Ovary (tissue), 3 donors: ENCODE measurements around the gene CACNA1S.

Source experiments
- EP300 ChIP-seq: sonication (generic); formaldehyde crosslinking; IDR thresholded peaks from one replicate; pipeline ENCODE4 v1.6.1; 2017; ENCODE audit warnings: antibody characterized with exemption
- POLR2A ChIP-seq: fragments of 450-650 bp; IDR thresholded peaks from one replicate; pipeline ENCODE4 v1.6.1; 2017; ENCODE audit warnings: antibody characterized with exemption, mild to moderate bottlenecking, moderate library complexity
- TF ChIP-seq, protein P1 (sequence below), 3 donors: fragments of 450-650 bp in 2 of 3; fragments of 200-600 bp in 1 of 3; IDR thresholded peaks; one replicate each; pipeline versions ENCODE4 v1.5.1 to v1.8.0; 2016 to 2022; ENCODE audit warnings: antibody characterized with exemption in 3 of 3, mild to moderate bottlenecking in 1 of 3
- donor health status: DM: no; HTN: no; CAD: no.

DNA sequence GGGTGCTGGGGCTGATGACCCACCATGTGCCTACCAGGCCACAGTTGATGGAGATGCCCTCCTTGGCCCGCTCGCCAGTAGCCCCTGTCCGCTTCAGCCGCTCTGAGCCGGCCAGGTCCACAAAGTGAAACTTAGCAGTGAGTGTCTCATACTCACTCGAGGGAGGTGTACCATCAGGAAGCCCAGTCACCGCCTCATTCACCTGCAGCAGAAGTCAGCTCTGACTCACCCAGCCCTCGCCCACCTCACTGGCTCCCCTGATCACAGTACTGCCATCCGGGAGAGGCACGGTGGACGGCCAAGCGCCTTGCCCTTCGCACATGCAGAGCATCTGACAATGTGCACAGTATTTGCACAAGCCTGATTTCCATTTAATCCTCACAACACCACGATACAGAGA, 107.5 kb downstream of the CACNA1S start:
- no peak for TF ChIP-seq POLR2A
- TF ChIP-seq, protein P1, sequence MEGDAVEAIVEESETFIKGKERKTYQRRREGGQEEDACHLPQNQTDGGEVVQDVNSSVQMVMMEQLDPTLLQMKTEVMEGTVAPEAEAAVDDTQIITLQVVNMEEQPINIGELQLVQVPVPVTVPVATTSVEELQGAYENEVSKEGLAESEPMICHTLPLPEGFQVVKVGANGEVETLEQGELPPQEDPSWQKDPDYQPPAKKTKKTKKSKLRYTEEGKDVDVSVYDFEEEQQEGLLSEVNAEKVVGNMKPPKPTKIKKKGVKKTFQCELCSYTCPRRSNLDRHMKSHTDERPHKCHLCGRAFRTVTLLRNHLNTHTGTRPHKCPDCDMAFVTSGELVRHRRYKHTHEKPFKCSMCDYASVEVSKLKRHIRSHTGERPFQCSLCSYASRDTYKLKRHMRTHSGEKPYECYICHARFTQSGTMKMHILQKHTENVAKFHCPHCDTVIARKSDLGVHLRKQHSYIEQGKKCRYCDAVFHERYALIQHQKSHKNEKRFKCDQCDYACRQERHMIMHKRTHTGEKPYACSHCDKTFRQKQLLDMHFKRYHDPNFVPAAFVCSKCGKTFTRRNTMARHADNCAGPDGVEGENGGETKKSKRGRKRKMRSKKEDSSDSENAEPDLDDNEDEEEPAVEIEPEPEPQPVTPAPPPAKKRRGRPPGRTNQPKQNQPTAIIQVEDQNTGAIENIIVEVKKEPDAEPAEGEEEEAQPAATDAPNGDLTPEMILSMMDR (IDR thresholded peaks at IDR 0.05): no peak
- no peak for TF ChIP-seq EP300
